Body of pancreas (tissue), 4 donors: ENCODE data around the gene ZNF136. TPM values are rescaled to one million over a fixed set of nuclear protein-coding genes. Genes with fewer than 3 reads are reported as not detected.

Source experiments
- ATAC-seq: fragments of 150-250 bp; one replicate; pipeline ENCODE4 v1.9.1; 2016
- DNase-seq, 4 donors: peaks; one replicate each; pipeline ENCODE4 v3.0.0-alpha.2; 2019
- H3K27ac ChIP-seq, 4 donors: fragments of 200-600 bp; sonication (generic); 1 replicate in 3 of 4; 2 replicates in 1 of 4; pipeline versions ENCODE4 v1.5.1 to v1.6.1; 2016 to 2019; ENCODE audit warnings: mild to moderate bottlenecking in 1 of 4, mixed read lengths in 1 of 4, moderate library complexity in 1 of 4
- H3K27me3 ChIP-seq, 2 donors: fragments of 200-600 bp; sonication (generic); one replicate each; pipeline ENCODE4 v1.6.0; 2016; ENCODE audit warnings: mild to moderate bottlenecking in 1 of 2
- H3K36me3 ChIP-seq, 2 donors: fragments of 200-600 bp; sonication (generic); replicated peaks in 1 of 2; 2 replicates each; pipeline ENCODE4 v1.5.1; 2016; ENCODE audit warnings: low read depth in 2 of 2; ENCODE audit not compliant: insufficient read depth in 1 of 2
- H3K4me1 ChIP-seq: fragments of 200-600 bp; sonication (generic); one replicate; pipeline ENCODE4 v1.6.0; 2016
- H3K4me3 ChIP-seq, 2 donors: fragments of 200-600 bp; sonication (generic); 1 replicate in 1 of 2; 2 replicates in 1 of 2; pipeline ENCODE4 v1.5.1; 2016 to 2019
- H3K9me3 ChIP-seq, 3 donors: fragments of 200-600 bp; sonication (generic); 1 replicate in 2 of 3; 2 replicates in 1 of 3; pipeline ENCODE4 v1.5.1; 2016
- POLR2A ChIP-seq, 3 donors: fragments of 450-650 bp; IDR thresholded peaks; one replicate each; pipeline ENCODE4 v1.6.1; 2016; ENCODE audit warnings: antibody characterized with exemption in 3 of 3, mild to moderate bottlenecking in 2 of 3
- WGBS, 2 donors: methylation state at CpG; one replicate each; pipeline ENCODE4 v1.1.5; 2017; 5-methylcytosine and 5-hydroxymethylcytosine counted together
- intact Hi-C: fragments of 100-400 bp; cut with DNase I; formaldehyde crosslinking; loops from one replicate; pipeline ENCODE4 v1.15.1; 2023
- total RNA-seq, 2 donors: library from RNA; depleted of rRNA; stranded (reverse); fragments of >200 nt; gene quantifications; one replicate each; pipeline ENCODE4 v1.1.0, GENCODE V29; 2016
- TF ChIP-seq, protein P1 (sequence below), 7 experiments: fragments of 450-650 bp in 4 of 7; fragments of 200-600 bp in 3 of 7; sonication (generic) in 3 of 7; IDR thresholded peaks; one replicate each; pipeline ENCODE4 v1.5.1; 2016 to 2019; ENCODE audit warnings: antibody characterized with exemption in 7 of 7

The ZNF136 gene
- total RNA-seq, 2 donors from 2014 or later, result 3.4 to 4.0 TPM

DNA sequence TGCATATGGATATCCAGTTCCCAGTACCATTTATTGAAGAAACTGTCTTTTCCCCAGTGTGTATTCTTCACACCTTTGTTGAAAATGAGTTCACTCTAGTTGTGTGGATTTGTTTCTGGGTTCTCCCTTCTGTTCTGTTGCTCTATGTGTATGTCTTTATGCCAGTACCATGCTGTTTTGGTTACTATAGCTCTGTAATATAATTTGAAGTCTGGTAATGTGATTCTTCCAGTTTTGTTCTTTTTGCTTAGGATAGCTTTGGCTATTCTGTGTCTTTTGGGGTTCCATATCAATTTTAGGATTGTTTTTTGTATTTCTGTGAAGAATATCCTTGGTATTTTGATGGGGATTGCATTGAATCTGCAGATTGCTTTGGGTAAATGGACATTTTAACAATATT lies 35.2 kb downstream of the ZNF136 start:
- no peak overlapping the region for H3K4me3 ChIP-seq
- DNase-seq (no peak), ATAC-seq (no peak)
- no peaks in the 10 kb centered on the region for H3K9me3 ChIP-seq
- H3K27me3 ChIP-seq, result no peaks in the 10 kb centered on the region
- intact Hi-C loops, result no loop called here
- TF ChIP-seq POLR2A (IDR thresholded peaks at IDR 0.05), result no peak
- TF ChIP-seq, protein P1, sequence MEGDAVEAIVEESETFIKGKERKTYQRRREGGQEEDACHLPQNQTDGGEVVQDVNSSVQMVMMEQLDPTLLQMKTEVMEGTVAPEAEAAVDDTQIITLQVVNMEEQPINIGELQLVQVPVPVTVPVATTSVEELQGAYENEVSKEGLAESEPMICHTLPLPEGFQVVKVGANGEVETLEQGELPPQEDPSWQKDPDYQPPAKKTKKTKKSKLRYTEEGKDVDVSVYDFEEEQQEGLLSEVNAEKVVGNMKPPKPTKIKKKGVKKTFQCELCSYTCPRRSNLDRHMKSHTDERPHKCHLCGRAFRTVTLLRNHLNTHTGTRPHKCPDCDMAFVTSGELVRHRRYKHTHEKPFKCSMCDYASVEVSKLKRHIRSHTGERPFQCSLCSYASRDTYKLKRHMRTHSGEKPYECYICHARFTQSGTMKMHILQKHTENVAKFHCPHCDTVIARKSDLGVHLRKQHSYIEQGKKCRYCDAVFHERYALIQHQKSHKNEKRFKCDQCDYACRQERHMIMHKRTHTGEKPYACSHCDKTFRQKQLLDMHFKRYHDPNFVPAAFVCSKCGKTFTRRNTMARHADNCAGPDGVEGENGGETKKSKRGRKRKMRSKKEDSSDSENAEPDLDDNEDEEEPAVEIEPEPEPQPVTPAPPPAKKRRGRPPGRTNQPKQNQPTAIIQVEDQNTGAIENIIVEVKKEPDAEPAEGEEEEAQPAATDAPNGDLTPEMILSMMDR (IDR thresholded peaks at IDR 0.05), result no peak
- no peak overlapping the region for H3K27ac ChIP-seq
- no peaks in the 10 kb centered on the region for H3K36me3 ChIP-seq
- H3K4me1 ChIP-seq, result peaks cover 8% of the 10 kb centered on the region

DNA sequence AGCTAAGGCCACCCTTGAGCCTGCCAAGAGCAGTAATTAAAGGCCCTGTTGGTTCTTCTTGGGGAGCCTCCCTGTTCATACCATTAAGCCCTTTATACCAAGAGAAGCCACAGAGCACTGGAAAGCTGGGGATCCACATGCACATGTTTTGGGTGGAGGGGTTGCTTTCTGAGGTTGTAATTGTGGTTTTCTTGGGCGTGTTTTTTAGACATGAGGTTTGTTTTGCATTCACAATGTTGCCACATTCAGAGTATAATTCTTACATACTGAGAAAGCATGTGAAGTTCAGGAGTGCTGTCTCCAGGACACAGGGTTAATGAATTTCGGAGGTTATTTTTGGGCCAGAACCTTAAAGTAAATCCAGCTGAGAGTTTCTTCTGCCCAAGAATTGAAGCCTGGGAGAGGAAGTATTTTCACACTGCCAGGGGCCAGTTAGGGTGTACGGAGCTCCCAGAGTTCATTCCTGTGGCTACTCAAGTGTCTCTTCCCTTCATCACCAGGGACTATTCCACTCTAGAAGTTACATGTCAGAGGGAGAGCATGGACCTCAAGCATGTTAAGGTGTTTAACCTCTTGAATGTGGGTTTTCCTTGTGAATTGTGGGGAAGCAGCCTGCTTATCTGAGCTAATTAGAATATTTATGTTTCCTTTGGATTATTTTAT lies 37.0 kb downstream of the ZNF136 start:
- TF ChIP-seq POLR2A (IDR thresholded peaks at IDR 0.05), result no peak
- TF ChIP-seq, protein P1 (IDR thresholded peaks at IDR 0.05), result no peak
- 79 to 92% methylated on average over 3 of the region's 3 CpGs for WGBS, 2 donors
- DNase-seq, result no peak
- no peak for ATAC-seq
- Histone ChIP-seq H3K4me3 (no peak overlapping the region), H3K4me1 (peaks cover 8% of the 10 kb centered on the region), H3K36me3 (no peaks in the 10 kb centered on the region), H3K27me3 (no peaks in the 10 kb centered on the region), H3K27ac (no peak overlapping the region), H3K9me3 (no peaks in the 10 kb centered on the region)
- intact Hi-C loops, result no loop called here

DNA sequence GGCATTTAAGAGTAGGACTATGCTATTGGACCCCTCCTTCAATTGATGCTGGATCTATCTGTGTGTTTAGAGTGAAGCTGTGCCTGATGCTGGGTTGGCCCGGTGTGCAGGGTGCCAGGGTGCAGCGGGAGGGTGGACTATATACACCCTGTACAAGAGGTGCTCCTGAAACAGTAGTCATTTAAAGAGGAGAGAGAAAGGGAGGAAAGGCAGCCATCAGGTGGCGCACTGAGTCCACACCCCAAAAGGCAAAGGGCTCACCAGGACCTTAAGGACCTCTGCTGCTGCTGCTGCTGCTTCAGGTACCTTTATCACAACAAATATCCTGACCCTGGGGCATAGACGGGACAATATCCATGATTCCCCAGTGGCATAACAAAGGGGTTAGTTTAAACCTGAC lies 39.4 kb downstream of the ZNF136 start:
- WGBS, 2 donors, result 28 to 43% methylated on average over 4 of the region's 4 CpGs
- no peaks in the 10 kb centered on the region for H3K4me1 ChIP-seq
- peak; percentile 25 to 66 (median 49) for DNase-seq
- TF ChIP-seq, protein P1 (IDR thresholded peaks at IDR 0.05), result peak in 6 of 7 experiments; percentile 17 to 49 (median 36)
- no peak for TF ChIP-seq POLR2A (IDR thresholded peaks at IDR 0.05)
- intact Hi-C loops, result no loop called here
- no peaks in the 10 kb centered on the region for H3K27me3 ChIP-seq
- no peaks in the 10 kb centered on the region for H3K9me3 ChIP-seq
- no peak overlapping the region for H3K27ac ChIP-seq
- no peak overlapping the region for H3K4me3 ChIP-seq
- no peaks in the 10 kb centered on the region for H3K36me3 ChIP-seq
- ATAC-seq, result peak; percentile 48

DNA sequence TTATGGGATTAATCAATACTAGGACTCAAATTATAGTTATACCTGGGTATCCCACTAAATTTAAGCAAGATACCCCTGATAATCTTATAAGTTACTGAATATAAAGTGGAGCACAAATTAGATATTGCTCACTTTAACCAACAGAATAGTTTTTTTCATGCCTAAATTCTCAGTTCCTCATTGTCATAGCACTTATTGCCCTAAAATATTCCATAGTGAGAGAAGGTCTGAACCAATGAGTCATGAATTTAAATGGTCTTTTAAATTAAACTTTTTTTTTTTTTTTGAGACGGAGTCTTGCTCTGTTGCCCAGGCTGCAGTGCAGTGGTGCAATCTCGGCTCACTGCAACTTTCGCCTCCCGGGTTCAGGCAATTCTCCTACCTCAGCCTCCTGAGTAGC lies 42.4 kb downstream of the ZNF136 start:
- no peak overlapping the region for H3K27ac ChIP-seq
- ATAC-seq (no peak), DNase-seq (no peak)
- 93 to 94% methylated on average over 4 of the region's 4 CpGs for WGBS, 2 donors
- H3K36me3 ChIP-seq, result no peaks in the 10 kb centered on the region
- H3K27me3 ChIP-seq, result no peaks in the 10 kb centered on the region
- intact Hi-C loops, result no loop called here
- TF ChIP-seq POLR2A (IDR thresholded peaks at IDR 0.05), result no peak
- TF ChIP-seq, protein P1 (IDR thresholded peaks at IDR 0.05), result no peak
- H3K4me3 ChIP-seq, result no peak overlapping the region
- H3K9me3 ChIP-seq, result peaks cover 0 to 15% (median 0%) of the 10 kb centered on the region in 3 donors
- no peaks in the 10 kb centered on the region for H3K4me1 ChIP-seq

DNA sequence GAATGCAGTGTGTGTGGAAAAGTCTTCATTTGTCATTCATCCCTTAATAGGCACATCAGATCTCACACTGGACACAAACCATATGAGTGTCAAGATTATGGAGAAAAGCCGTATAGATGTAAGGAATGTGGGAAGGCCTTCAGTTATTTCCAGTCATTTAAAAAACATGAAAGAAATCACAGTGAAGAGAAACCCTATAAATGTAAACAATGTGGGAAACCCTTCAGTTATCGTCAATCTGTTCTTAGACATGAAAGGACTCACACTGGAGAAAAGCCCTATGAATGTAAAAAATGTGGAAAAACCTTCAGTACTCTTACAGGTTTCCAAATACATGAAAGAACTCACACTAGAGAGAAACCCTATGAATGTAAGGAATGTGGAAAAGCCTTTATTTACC lies 45.3 kb downstream of the ZNF136 start:
- H3K4me1 ChIP-seq, result no peaks in the 10 kb centered on the region
- TF ChIP-seq POLR2A (IDR thresholded peaks at IDR 0.05), result no peak
- TF ChIP-seq, protein P1 (IDR thresholded peaks at IDR 0.05), result no peak
- H3K36me3 ChIP-seq, result no peaks in the 10 kb centered on the region
- ATAC-seq, result no peak
- H3K9me3 ChIP-seq, result peaks cover 0 to 17% (median 0%) of the 10 kb centered on the region in 3 donors
- H3K27me3 ChIP-seq, result no peaks in the 10 kb centered on the region
- WGBS, 2 donors, result 100% methylated on average over 2 of the region's 2 CpGs
- no peak overlapping the region for H3K27ac ChIP-seq
- no peak for DNase-seq
- intact Hi-C loops, result no loop called here
- no peak overlapping the region for H3K4me3 ChIP-seq
